Lower lobe of right lung (tissue), 2 donors: ENCODE data around the gene ZNF740. TPM values are rescaled to one million over a fixed set of nuclear protein-coding genes. Genes with fewer than 3 reads are reported as not detected.
"Not testable (repeated sequence)": the region's sequence is repeated elsewhere in the genome, so short reads cannot be mapped to it uniquely, and the experiment has no call there.

Experiments used
- ATAC-seq, 2 donors: fragments of 200-7000 bp; cut with Tn5 transposase; one replicate each; pipeline ENCODE4 v1.9.1; 2020 to 2022; ENCODE audit warnings: mild to moderate bottlenecking in 2 of 2, moderate library complexity in 2 of 2
- DNase-seq: peaks from one replicate; pipeline ENCODE4 v3.0.0-alpha.2; 2020
- H3K27ac ChIP-seq: fragments of 200-600 bp; one replicate; pipeline ENCODE4 v1.8.0; 2022
- H3K27me3 ChIP-seq: fragments of 200-600 bp; one replicate; pipeline ENCODE4 v1.8.0; 2022; ENCODE audit warnings: low read depth
- H3K36me3 ChIP-seq: fragments of 200-600 bp; one replicate; pipeline ENCODE4 v1.8.0; 2022; ENCODE audit warnings: mild to moderate bottlenecking
- H3K4me1 ChIP-seq: fragments of 200-600 bp; one replicate; pipeline ENCODE4 v1.8.0; 2022
- H3K4me3 ChIP-seq: fragments of 200-600 bp; one replicate; pipeline ENCODE4 v1.8.0; 2022; ENCODE audit warnings: mild to moderate bottlenecking
- H3K9me3 ChIP-seq: fragments of 200-600 bp; one replicate; pipeline ENCODE4 v1.8.0; 2022
- CTCF ChIP-seq: fragments of 200-600 bp; IDR thresholded peaks from one replicate; pipeline ENCODE4 v1.8.0; 2022; ENCODE audit warnings: antibody characterized with exemption, mild to moderate bottlenecking
- intact Hi-C: fragments of 100-400 bp; cut with DNase I; formaldehyde crosslinking; loops from one replicate; pipeline ENCODE4 v1.11.0; 2022
- total RNA-seq: library from RNA; stranded (reverse); fragmentation: NEBNext Ultra II Directional; extraction: Animal tissue kit (Norgen Biotek cat#: 25700); gene quantifications from one replicate; pipeline ENCODE4 v1.2.1, GENCODE V29; 2021
- donor health status: DM: no; HTN: yes; CAD: no; lungs with severe emphysema.

The ZNF740 gene
- total RNA-seq, 1 donor from 2014 or later = 49.5 TPM

DNA sequence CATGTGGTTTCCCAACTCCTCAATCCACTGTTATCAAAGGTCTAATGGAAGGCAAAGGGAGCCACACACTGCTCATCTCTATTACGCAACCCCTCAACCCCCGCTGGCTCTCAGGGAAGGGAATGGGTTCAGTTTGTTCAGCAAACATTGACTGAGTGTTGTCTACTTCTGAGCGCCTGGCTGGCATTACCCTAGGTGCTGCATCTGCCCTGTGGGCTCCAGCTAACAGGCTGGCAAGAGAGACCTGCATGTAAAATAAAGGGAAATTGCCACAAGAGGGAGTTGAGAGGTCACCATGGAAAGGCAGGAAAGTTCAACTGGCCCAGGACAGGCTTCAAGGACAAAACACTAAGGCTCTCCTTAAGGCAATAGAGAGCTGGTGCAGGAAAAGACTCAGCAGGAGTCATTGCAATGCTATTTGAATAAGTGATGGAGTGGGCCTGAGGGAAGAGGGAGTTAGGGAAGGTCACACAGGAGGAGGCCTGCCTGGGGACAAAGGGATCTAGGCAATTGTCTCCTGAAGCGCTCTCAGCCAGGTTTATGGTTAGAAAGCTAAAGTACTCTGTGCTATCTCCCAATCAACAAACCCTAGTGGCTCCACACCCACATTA is 5.5 kb upstream of the ZNF740 start:
- H3K9me3 ChIP-seq = no peaks in the 10 kb centered on the region
- peaks cover 14% of the 10 kb centered on the region for H3K4me1 ChIP-seq
- H3K27me3 ChIP-seq = no peaks in the 10 kb centered on the region
- H3K36me3 ChIP-seq = peaks cover 18% of the 10 kb centered on the region
- no peak overlapping the region for H3K4me3 ChIP-seq
- peak; percentile 63 for ATAC-seq
- intact Hi-C loops = no loop called here
- peak; percentile 34 for TF ChIP-seq CTCF
- no peak overlapping the region for H3K27ac ChIP-seq
- no peak for DNase-seq

DNA sequence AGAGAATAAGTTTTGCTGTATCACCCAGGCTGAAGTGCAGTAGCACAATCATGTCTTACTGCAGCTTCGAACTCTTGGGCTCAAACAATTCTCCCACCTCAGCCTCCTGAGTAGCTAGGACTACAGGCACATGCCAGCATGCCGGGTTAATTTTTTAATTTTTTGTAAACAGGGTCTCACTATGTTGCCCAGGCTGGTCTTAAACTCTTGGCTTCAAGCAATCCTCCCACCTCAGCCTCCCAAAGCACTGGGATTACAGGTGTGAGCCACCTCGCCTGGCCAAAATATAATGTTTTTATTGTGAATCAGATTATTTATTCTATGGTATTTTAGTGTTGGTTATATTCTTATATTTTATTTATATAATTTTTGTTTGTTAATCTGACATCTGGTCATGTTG is 3.8 kb upstream of the ZNF740 start:
- H3K27ac ChIP-seq = no peak overlapping the region
- DNase-seq = no peak
- H3K36me3 ChIP-seq = peaks cover 11% of the 10 kb centered on the region
- no peaks in the 10 kb centered on the region for H3K9me3 ChIP-seq
- H3K4me3 ChIP-seq = no peak overlapping the region
- intact Hi-C loops = no loop called here
- no peaks in the 10 kb centered on the region for H3K27me3 ChIP-seq
- TF ChIP-seq CTCF = no peak
- no peak for ATAC-seq
- peaks cover 22% of the 10 kb centered on the region for H3K4me1 ChIP-seq

DNA sequence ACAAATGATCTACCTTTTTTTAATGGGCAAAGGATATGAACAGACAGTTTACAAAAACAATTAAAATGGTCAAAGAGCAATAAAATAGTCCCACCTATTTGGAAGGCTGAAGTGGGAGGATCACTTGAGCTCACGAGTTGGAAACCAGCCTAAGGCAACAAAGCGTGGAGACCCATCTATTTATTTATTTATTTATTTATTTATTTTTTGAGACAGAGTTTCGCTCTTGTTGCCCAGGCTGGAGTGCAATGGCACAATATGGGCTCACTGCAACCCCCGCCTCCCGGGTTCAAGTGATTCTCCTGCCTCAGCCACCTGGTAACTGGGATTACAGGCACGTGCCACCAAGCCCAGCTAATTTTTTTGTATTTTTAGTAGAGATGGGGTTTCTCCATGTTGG is 3.1 kb upstream of the ZNF740 start:
- H3K27ac ChIP-seq, H3K9me3 ChIP-seq, H3K4me3 ChIP-seq, H3K27me3 ChIP-seq, ATAC-seq, DNase-seq, intact Hi-C loops: not testable (repeated sequence)
- Histone ChIP-seq H3K4me1 (peaks cover 29% of the 10 kb centered on the region), H3K36me3 (peaks cover 11% of the 10 kb centered on the region)

DNA sequence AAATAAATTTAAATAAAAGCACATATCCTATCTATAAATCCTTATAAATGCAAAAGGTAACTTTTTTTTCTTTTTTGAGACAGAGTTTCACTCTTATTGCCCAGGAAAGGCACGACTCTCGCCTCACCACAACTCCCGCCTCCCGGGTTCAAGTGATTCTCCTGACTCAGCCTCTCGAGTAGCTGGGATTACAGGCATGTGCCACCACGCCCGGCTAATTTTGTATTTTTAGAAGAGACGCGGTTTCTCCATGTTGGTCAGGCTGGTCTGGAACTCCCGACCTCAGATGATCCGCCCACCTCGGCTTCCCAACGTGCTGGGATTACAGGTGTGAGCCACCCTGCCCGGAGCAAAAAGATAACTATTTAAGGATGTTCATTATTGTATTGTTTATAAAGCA is 1.7 kb upstream of the ZNF740 start:
- Histone ChIP-seq H3K4me1 (peaks cover 43% of the 10 kb centered on the region), H3K36me3 (peaks cover 23% of the 10 kb centered on the region)
- ATAC-seq, H3K27me3 ChIP-seq, intact Hi-C loops, DNase-seq, H3K27ac ChIP-seq, H3K9me3 ChIP-seq, H3K4me3 ChIP-seq: not testable (repeated sequence)

- peak overlapping the region; percentile 79 for H3K4me3 ChIP-seq
- peaks cover 50% of the 10 kb centered on the region for H3K4me1 ChIP-seq
- no peaks in the 10 kb centered on the region for H3K9me3 ChIP-seq
- TF ChIP-seq CTCF = no peak
- H3K27ac ChIP-seq = peak overlapping the region; percentile 96
- intact Hi-C loops = no loop called here
- no peaks in the 10 kb centered on the region for H3K27me3 ChIP-seq
- ATAC-seq (peak; percentile 7 to 40), DNase-seq (no peak)
- peaks cover 30% of the 10 kb centered on the region for H3K36me3 ChIP-seq
These were observed 769 bp upstream of the ZNF740 start for GRCh38 chr12:53179687-53180219.

- Histone ChIP-seq H3K27ac (peak overlapping the region; percentile 96), H3K4me3 (peak overlapping the region; percentile 79), H3K9me3 (no peaks in the 10 kb centered on the region), H3K27me3 (no peaks in the 10 kb centered on the region), H3K4me1 (peaks cover 47% of the 10 kb centered on the region), H3K36me3 (peaks cover 44% of the 10 kb centered on the region)
- DNase-seq (peak; percentile 87), ATAC-seq (peak; percentile 86 to 89)
- intact Hi-C loops = no loop called here
- no peak for TF ChIP-seq CTCF
These were observed 566 bp downstream of the ZNF740 start for GRCh38 chr12:53180931-53181645.
